Femur (tissue), 1 donor: ENCODE measurements around the gene MCM6.

Experiments
- DNase-seq: peaks from one replicate; pipeline ENCODE4 v3.0.0-alpha.2; 2017

MCM6 gene

GRCh38 chr2:135862718-135863117 is 13.5 kb downstream of the MCM6 start:
- DNase-seq, result no peak

GRCh38 chr2:135853401-135853800 is 22.8 kb downstream of the MCM6 start:
- no peak for DNase-seq

- DNase-seq, result no peak
Measured at GRCh38 chr2:135851858-135852257, 24.4 kb downstream of the MCM6 start.

GRCh38 chr2:135850892-135851668 is 25.2 kb downstream of the MCM6 start:
- no peak for DNase-seq

GRCh38 chr2:135849087-135849486 is 27.2 kb downstream of the MCM6 start:
- no peak for DNase-seq

GRCh38 chr2:135845997-135846396 is 30.2 kb downstream of the MCM6 start:
- no peak for DNase-seq

GRCh38 chr2:135845257-135845656 is 31.0 kb downstream of the MCM6 start:
- DNase-seq, result no peak

GRCh38 chr2:135844301-135844895 is 31.8 kb downstream of the MCM6 start:
- no peak for DNase-seq

GRCh38 chr2:135843671-135844070 is 32.6 kb downstream of the MCM6 start:
- DNase-seq, result no peak

GRCh38 chr2:135840601-135841000 is 35.6 kb downstream of the MCM6 start:
- no peak for DNase-seq

GRCh38 chr2:135839713-135840112 is 36.5 kb downstream of the MCM6 start:
- DNase-seq, result peak; percentile 30

- DNase-seq, result no peak
Measured at GRCh38 chr2:135838502-135838901, 37.7 kb downstream of the MCM6 start.

- no peak for DNase-seq
Measured at GRCh38 chr2:135836596-135837270, 39.5 kb downstream of the MCM6 start, which contains the start of gene LCT. TSS of gene LCT (minus strand) at chr2:135837184. CDS start at chr2:135837169, 15 bp downstream.

GRCh38 chr2:135832891-135833290 is 43.4 kb downstream of the MCM6 start:
- no peak for DNase-seq

GRCh38 chr2:135831180-135831812 is 44.9 kb downstream of the MCM6 start:
- DNase-seq, result no peak

- DNase-seq, result no peak
Measured at GRCh38 chr2:135829378-135830135, 46.7 kb downstream of the MCM6 start.

GRCh38 chr2:135826544-135826943 is 49.7 kb downstream of the MCM6 start:
- DNase-seq, result no peak

- no peak for DNase-seq
Measured at GRCh38 chr2:135825550-135826176, 50.6 kb downstream of the MCM6 start.

- no peak for DNase-seq
Measured at GRCh38 chr2:135825131-135825530, 51.1 kb downstream of the MCM6 start.

- DNase-seq, result no peak
Measured at GRCh38 chr2:135822855-135823254, 53.4 kb downstream of the MCM6 start.

- DNase-seq, result no peak
Measured at GRCh38 chr2:135821190-135821589, 55.1 kb downstream of the MCM6 start.

- DNase-seq, result peak; percentile 44
Measured at GRCh38 chr2:135820003-135820618, 56.1 kb downstream of the MCM6 start.
